Mucosa of descending colon (tissue), 3 donors: ENCODE measurements around the gene UTS2. TPM values are rescaled to one million over a fixed set of nuclear protein-coding genes. Genes with fewer than 3 reads are reported as not detected.

Source experiments
- ATAC-seq: fragments of 200-7000 bp; cut with Tn5 transposase; one replicate; pipeline ENCODE4 v1.9.1; 2020; ENCODE audit warnings: mild to moderate bottlenecking, moderate library complexity
- DNase-seq, 3 donors: peaks; one replicate each; pipeline ENCODE4 v3.0.0-alpha.2; 2020
- H3K36me3 ChIP-seq: fragments of 200-600 bp; one replicate; pipeline ENCODE4 v1.8.0; 2021; ENCODE audit warnings: low read depth, mild to moderate bottlenecking
- H3K4me1 ChIP-seq: fragments of 200-600 bp; one replicate; pipeline ENCODE4 v1.8.0; 2021; ENCODE audit warnings: low read depth, mild to moderate bottlenecking
- H3K4me3 ChIP-seq: fragments of 200-600 bp; one replicate; pipeline ENCODE4 v1.8.0; 2021; ENCODE audit warnings: mild to moderate bottlenecking
- H3K9me3 ChIP-seq: fragments of 200-600 bp; one replicate; pipeline ENCODE4 v1.8.0; 2021; ENCODE audit warnings: mild to moderate bottlenecking
- intact Hi-C, 2 donors: fragments of 100-400 bp; cut with DNase I in 1 of 2; cut with micrococcal nuclease in 1 of 2; formaldehyde crosslinking; loops; one replicate each; pipeline versions ENCODE4 v1.11.0 to v1.11.1; 2022; cut with DNase I, micrococcal nuclease
- total RNA-seq, 3 donors: library from RNA; stranded (reverse); fragmentation: NEBNext Ultra II Directional in 2 of 3; extraction: Animal tissue kit (Norgen Biotek cat#: 25700) in 2 of 3; gene quantifications; one replicate each; pipeline versions ENCODE4 v1.2.1 to v1.2.4, GENCODE V29; 2021 to 2023
- TF ChIP-seq, protein P1 (sequence below): fragments of 200-600 bp; IDR thresholded peaks from one replicate; pipeline ENCODE4 v1.8.0; 2022; ENCODE audit warnings: antibody characterized with exemption, mild to moderate bottlenecking
- donor health status: DM: no; HTN: no; CAD: no; lungs with moderate emphysema.
- donor health status: DM: no; HTN: no; CAD: no.
- donor health status: DM: no; HTN: yes; CAD: no.

UTS2 gene
- total RNA-seq, 3 donors from 2014 or later = 0.17 TPM; not detected in 2

DNA sequence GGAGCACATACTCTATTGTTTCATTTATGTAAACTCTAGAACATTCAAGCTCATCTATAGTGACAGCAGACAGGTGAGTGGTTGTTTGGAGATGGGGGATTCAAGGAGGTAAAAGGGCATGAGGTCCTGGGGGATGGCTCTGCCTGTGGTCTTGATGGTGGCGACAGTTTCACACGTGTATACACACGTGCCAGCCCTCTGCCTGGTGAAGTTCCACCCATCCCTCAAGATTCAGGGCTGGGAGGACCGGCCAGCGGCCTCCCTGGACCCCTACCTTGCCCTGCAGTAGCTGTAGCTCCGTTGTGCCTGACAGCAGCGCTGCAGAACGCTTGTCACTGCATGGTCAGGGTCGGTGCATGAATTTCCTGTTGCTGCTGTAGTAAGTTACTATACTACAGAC lies 38.9 kb upstream of the UTS2 start:
- intact Hi-C loops = no loop called here
- no peaks in the 10 kb centered on the region for H3K36me3 ChIP-seq
- H3K4me1 ChIP-seq = no peaks in the 10 kb centered on the region
- no peaks in the 10 kb centered on the region for H3K9me3 ChIP-seq
- TF ChIP-seq, protein P1, sequence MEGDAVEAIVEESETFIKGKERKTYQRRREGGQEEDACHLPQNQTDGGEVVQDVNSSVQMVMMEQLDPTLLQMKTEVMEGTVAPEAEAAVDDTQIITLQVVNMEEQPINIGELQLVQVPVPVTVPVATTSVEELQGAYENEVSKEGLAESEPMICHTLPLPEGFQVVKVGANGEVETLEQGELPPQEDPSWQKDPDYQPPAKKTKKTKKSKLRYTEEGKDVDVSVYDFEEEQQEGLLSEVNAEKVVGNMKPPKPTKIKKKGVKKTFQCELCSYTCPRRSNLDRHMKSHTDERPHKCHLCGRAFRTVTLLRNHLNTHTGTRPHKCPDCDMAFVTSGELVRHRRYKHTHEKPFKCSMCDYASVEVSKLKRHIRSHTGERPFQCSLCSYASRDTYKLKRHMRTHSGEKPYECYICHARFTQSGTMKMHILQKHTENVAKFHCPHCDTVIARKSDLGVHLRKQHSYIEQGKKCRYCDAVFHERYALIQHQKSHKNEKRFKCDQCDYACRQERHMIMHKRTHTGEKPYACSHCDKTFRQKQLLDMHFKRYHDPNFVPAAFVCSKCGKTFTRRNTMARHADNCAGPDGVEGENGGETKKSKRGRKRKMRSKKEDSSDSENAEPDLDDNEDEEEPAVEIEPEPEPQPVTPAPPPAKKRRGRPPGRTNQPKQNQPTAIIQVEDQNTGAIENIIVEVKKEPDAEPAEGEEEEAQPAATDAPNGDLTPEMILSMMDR = no peak
- ATAC-seq (no peak), DNase-seq (no peak)
- no peak overlapping the region for H3K4me3 ChIP-seq

DNA sequence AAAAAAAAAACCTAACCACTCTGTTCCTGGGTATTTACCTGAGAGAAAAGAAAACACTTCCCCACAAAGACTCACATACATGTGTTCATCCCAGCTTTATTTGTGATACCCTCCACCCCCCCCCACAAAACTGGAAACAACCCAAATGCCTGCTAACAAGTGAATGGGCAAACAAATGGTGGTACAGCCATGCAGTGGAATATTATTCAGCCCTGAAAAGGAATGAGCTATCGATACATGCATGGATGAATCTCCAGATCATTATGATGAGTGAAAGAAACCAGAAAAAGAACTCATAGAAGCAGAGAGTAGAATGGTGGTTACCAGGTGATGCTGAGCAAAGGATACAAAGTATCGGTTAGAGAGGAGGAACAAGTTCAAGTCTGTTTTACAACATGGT lies 38.0 kb upstream of the UTS2 start:
- no peaks in the 10 kb centered on the region for H3K9me3 ChIP-seq
- H3K4me1 ChIP-seq = no peaks in the 10 kb centered on the region
- DNase-seq = no peak
- H3K36me3 ChIP-seq = no peaks in the 10 kb centered on the region
- TF ChIP-seq, protein P1 = no peak
- no peak overlapping the region for H3K4me3 ChIP-seq
- intact Hi-C loops = no loop called here
- ATAC-seq = no peak

DNA sequence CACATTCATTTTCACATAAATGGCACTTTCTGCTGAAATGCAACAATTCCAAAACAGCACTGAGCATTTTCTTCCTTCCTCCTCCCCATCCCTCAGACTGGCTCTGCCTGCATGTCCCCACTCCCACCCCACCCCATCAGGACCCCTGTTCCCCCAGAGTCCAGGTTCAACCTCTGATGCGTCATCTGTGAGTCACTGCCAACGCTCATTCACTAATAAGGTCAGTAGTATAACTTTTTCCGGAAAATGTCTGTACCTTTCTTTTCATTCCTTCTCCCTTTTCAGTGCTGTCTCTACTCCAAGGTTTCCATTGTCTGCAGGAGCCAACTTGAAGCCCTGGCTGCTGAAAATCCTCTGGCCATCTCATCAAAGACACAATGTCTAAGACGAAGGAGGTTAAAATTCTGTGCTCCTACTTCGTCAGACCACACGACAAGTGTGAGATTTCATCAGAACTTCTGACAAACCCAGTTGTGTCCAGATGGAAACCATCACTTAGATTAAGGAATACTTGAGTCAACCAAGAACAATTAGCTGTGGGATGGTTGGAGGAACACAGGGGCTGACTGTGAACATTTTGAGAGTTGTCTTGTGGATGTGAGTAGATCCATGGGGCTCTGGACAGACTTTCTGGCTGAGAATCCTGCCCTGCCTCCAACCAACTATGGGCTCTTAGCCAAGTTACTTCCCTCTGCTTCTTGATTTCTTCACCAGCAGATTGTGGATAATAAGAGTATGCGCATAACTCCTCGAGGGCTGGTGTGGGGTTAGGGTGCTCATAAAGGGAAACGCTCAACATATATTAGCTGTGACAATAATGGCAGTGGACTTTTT lies 35.6 kb upstream of the UTS2 start:
- Histone ChIP-seq H3K36me3 (no peaks in the 10 kb centered on the region), H3K4me3 (no peak overlapping the region), H3K9me3 (no peaks in the 10 kb centered on the region), H3K4me1 (no peaks in the 10 kb centered on the region)
- ATAC-seq = no peak
- no peak for DNase-seq
- TF ChIP-seq, protein P1 = no peak
- intact Hi-C loops = no loop called here

DNA sequence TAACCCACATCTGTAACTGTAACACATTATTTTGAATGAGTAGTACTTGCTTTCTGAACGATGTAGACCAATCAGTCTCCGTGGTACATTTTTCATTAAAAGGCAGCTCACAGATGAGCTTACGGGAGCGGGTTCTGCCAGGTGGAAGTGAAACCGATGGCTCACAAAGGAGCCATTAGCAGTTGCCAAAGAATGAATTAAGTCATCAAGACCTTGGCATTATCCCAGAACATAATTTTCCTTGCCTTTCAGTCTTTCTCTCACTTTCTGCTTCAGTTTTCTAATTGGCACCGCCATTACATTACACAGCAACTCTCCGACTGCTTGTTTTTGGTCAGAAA lies 33.5 kb upstream of the UTS2 start:
- DNase-seq (no peak), ATAC-seq (no peak)
- Histone ChIP-seq H3K4me1 (no peaks in the 10 kb centered on the region), H3K9me3 (no peaks in the 10 kb centered on the region), H3K4me3 (no peak overlapping the region), H3K36me3 (no peaks in the 10 kb centered on the region)
- intact Hi-C loops = no loop called here
- TF ChIP-seq, protein P1 = no peak

DNA sequence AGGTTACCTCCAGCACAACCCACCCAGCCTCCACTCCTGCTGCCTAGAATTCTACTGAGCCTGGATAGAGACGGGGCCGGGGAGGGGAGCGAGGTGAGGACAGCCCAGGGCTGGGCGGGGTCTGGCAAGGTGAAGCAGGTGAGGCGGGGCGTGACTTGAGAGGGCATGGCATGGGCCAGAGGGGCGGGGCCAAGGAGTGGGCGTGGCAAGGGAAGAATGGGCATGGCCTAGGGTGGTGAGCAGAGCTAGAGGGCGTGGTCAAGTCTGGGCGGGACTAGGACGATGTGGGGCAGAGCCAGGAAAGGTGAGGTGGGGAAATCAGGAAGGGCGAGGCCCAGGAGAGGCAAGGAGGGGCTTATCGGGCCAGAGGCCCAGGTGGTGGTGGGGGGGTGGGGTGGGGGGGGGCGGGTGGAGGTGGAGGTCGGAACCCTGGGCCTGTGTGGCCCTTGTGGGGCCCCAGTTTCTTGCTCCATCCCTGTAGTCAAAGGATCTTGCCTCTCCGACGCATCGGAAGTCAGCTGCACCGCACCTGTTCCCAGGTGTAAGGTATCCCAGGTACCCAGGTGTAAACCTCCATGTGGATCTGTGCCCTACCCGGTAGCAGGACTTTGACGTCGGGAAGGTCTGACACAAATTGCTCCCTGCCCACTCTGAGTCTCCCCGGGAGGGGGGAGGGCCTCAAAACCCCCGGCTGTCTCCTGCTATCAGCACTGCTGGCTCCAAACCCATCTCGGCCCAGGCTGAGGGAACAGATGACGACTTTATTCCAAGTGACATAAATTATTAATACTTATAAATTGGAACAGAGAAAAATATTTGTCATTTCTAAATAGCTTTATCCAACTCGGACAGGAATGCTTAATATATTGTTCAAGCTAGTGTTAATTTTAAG lies 32.9 kb upstream of the UTS2 start:
- Histone ChIP-seq H3K4me3 (no peak overlapping the region), H3K4me1 (no peaks in the 10 kb centered on the region), H3K36me3 (no peaks in the 10 kb centered on the region), H3K9me3 (no peaks in the 10 kb centered on the region)
- intact Hi-C loops = no loop called here
- TF ChIP-seq, protein P1 = no peak
- DNase-seq (peak; percentile 94 to 98 (median 95)), ATAC-seq (peak; percentile 99)
